DMS153 treated with DMSO at 0.1 percent for 48 hours (cell line): Measurements from ENCODE around the gene DGCR2.
"Not testable (repeated sequence)": the region's sequence is repeated elsewhere in the genome, so short reads cannot be mapped to it uniquely, and the experiment has no call there.

Source experiments
- DNase-seq: peaks from one replicate; lab custom pipeline; 2025; ENCODE audit not compliant: unreplicated experiment; lab: John Stamatoyannopoulos, UW

Gene DGCR2

GRCh38 chr22:19032898-19033567 is 89.2 kb downstream of the DGCR2 start:
- DNase-seq = not testable (repeated sequence)

GRCh38 chr22:19032156-19032785 is 89.9 kb downstream of the DGCR2 start:
- not testable (repeated sequence) for DNase-seq

GRCh38 chr22:19030889-19031252 is 91.3 kb downstream of the DGCR2 start:
- DNase-seq = not testable (repeated sequence)

- not testable (repeated sequence) for DNase-seq
These were observed 91.9 kb downstream of the DGCR2 start for GRCh38 chr22:19030226-19030888.

- not testable (repeated sequence) for DNase-seq
These were observed 92.8 kb downstream of the DGCR2 start for GRCh38 chr22:19029113-19030103.

GRCh38 chr22:19028060-19028455 is 94.2 kb downstream of the DGCR2 start:
- DNase-seq = not testable (repeated sequence)

- not testable (repeated sequence) for DNase-seq
These were observed 94.7 kb downstream of the DGCR2 start for GRCh38 chr22:19027371-19028059.

- not testable (repeated sequence) for DNase-seq
These were observed 96.1 kb downstream of the DGCR2 start for GRCh38 chr22:19026080-19026479.

- DNase-seq = not testable (repeated sequence)
These were observed 97.2 kb downstream of the DGCR2 start for GRCh38 chr22:19024956-19025489.

- DNase-seq = not testable (repeated sequence)
These were observed 98.3 kb downstream of the DGCR2 start for GRCh38 chr22:19023931-19024330.

- no peak for DNase-seq
These were observed 99.5 kb downstream of the DGCR2 start for GRCh38 chr22:19022755-19023154.

GRCh38 chr22:19019679-19020032 is 102.6 kb downstream of the DGCR2 start:
- no peak for DNase-seq

GRCh38 chr22:19019029-19019678 is 103.1 kb downstream of the DGCR2 start:
- no peak for DNase-seq

- DNase-seq = no peak
These were observed 104.0 kb downstream of the DGCR2 start for GRCh38 chr22:19018256-19018655.

GRCh38 chr22:19016081-19016766 is 106.0 kb downstream of the DGCR2 start:
- DNase-seq = no peak

GRCh38 chr22:19014886-19015285 is 107.3 kb downstream of the DGCR2 start:
- no peak for DNase-seq

GRCh38 chr22:19013881-19014598 is 108.2 kb downstream of the DGCR2 start:
- not testable (repeated sequence) for DNase-seq

GRCh38 chr22:19013411-19013810 is 108.8 kb downstream of the DGCR2 start:
- not testable (repeated sequence) for DNase-seq
